Transverse colon (tissue), 4 donors: ENCODE data around the gene PDE4D. TPM values are rescaled to one million over a fixed set of nuclear protein-coding genes. Genes with fewer than 3 reads are reported as not detected.
A peak's percentile ranks its signal among the peaks of the same experiment; 100 is the strongest.

ENCODE experiments used
- DNase-seq: peaks from one replicate; pipeline ENCODE4 v3.0.0-alpha.2; 2019
- H3K27ac ChIP-seq, 4 donors: fragments of 200-600 bp; sonication (generic); 2 replicates each; pipeline ENCODE4 v1.5.1; 2016 to 2018; ENCODE audit warnings: inconsistent platforms in 4 of 4
- H3K27me3 ChIP-seq: fragments of 200-600 bp; sonication (generic); 2 replicates; pipeline ENCODE4 v1.5.1; 2017; ENCODE audit warnings: inconsistent platforms
- H3K36me3 ChIP-seq, 4 donors: fragments of 200-600 bp; sonication (generic); 2 replicates each; pipeline ENCODE4 v1.5.1; 2017 to 2019; ENCODE audit warnings: inconsistent platforms in 4 of 4
- H3K4me1 ChIP-seq, 4 donors: fragments of 200-600 bp; sonication (generic); 2 replicates each; pipeline ENCODE4 v1.5.1; 2017 to 2020; ENCODE audit warnings: inconsistent platforms in 4 of 4
- H3K4me3 ChIP-seq, 4 donors: fragments of 200-600 bp; sonication (generic); 1 replicate in 1 of 4; 2 replicates in 3 of 4; pipeline versions ENCODE4 v1.5.1 to v1.6.1; 2017 to 2019; ENCODE audit warnings: inconsistent platforms in 4 of 4
- H3K9me3 ChIP-seq, 2 donors: fragments of 200-600 bp; sonication (generic); 2 replicates each; pipeline ENCODE4 v1.5.1; 2017 to 2019; ENCODE audit warnings: inconsistent platforms in 2 of 2
- CTCF ChIP-seq, 5 experiments: fragments of 200-600 bp in 3 of 5; fragments of 450-650 bp in 2 of 5; sonication (generic) in 3 of 5; IDR thresholded peaks; 1 replicate in 2 of 5; 2 replicates in 3 of 5; pipeline ENCODE4 v1.5.1; 2016 to 2017; ENCODE audit warnings: antibody characterized with exemption in 5 of 5, inconsistent platforms in 3 of 5, mild to moderate bottlenecking in 2 of 5, moderate library complexity in 1 of 5
- EP300 ChIP-seq: sonication (generic); formaldehyde crosslinking; IDR thresholded peaks from one replicate; pipeline ENCODE4 v1.6.1; 2017; ENCODE audit warnings: antibody characterized with exemption, low read depth
- POLR2A ChIP-seq: fragments of 450-650 bp; IDR thresholded peaks from one replicate; pipeline ENCODE4 v1.6.1; 2016; ENCODE audit warnings: antibody characterized with exemption, mild to moderate bottlenecking, moderate library complexity
- POLR2AphosphoS5 ChIP-seq, 3 donors: sonication (generic); formaldehyde crosslinking; IDR thresholded peaks; one replicate each; pipeline ENCODE4 v1.6.1; 2016; ENCODE audit warnings: antibody characterized with exemption in 3 of 3
- WGBS, 2 donors: methylation state at CpG; one replicate each; pipeline ENCODE4 v1.1.5; 2018; ENCODE audit warnings: low coverage in 1 of 2; 5-methylcytosine and 5-hydroxymethylcytosine counted together
- in situ Hi-C, 4 donors: fragments of 200-750 bp; cut with MboI; loops; one replicate each; pipeline versions ENCODE4 v1.15.0 to v1.15.1; 2017; ENCODE audit warnings: low sequenced_read_pairs in 3 of 4, low pct_ligation_motif_present in 1 of 4, low pct_unique_long_range_greater_than_20kb in 1 of 4
- intact Hi-C: fragments of 100-400 bp; cut with DNase I; formaldehyde crosslinking; loops from one replicate; pipeline ENCODE4 v1.15.1; 2023; ENCODE audit warnings: low total_unique reads
- total RNA-seq, 4 donors: library from RNA; depleted of rRNA; stranded (reverse); fragments of >200 nt; gene quantifications; one replicate each; pipeline ENCODE4 v1.1.0, GENCODE V29; 2016

PDE4D gene
- total RNA-seq, 4 donors from 2014 or later, result 47.0 to 302 (median 73.6) TPM

- H3K27ac ChIP-seq, result no peak overlapping the region
- 81 to 92% methylated on average over 2 to 3 of the region's 3 CpGs for WGBS, 2 donors
- H3K9me3 ChIP-seq, result no peaks in the 10 kb centered on the region
- intact Hi-C loops (no loop called here), in situ Hi-C loops (no loop called here)
- DNase-seq, result no peak
- peaks cover 0 to 18% (median 6%) of the 10 kb centered on the region in 4 donors for H3K4me1 ChIP-seq
- H3K27me3 ChIP-seq, result no peaks in the 10 kb centered on the region
- TF ChIP-seq EP300 (no peak), POLR2A (no peak), POLR2AphosphoS5 (IDR thresholded peaks at IDR 0.05) (no peak), CTCF (IDR thresholded peaks at IDR 0.05) (no peak)
- no peaks in the 10 kb centered on the region for H3K36me3 ChIP-seq
- H3K4me3 ChIP-seq, result no peak overlapping the region
These were observed 469.0 kb downstream of the PDE4D start for GRCh38 chr5:59424515-59424914.

- H3K4me3 ChIP-seq, result no peak overlapping the region
- in situ Hi-C loops (no loop called here), intact Hi-C loops (no loop called here)
- H3K9me3 ChIP-seq, result no peaks in the 10 kb centered on the region
- no peaks in the 10 kb centered on the region for H3K36me3 ChIP-seq
- H3K27ac ChIP-seq, result no peak overlapping the region
- no peak for DNase-seq
- TF ChIP-seq EP300 (no peak), POLR2AphosphoS5 (IDR thresholded peaks at IDR 0.05) (no peak), CTCF (IDR thresholded peaks at IDR 0.05) (no peak), POLR2A (no peak)
- peaks cover 0 to 29% (median 9%) of the 10 kb centered on the region in 4 donors for H3K4me1 ChIP-seq
- no peaks in the 10 kb centered on the region for H3K27me3 ChIP-seq
These were observed 470.5 kb downstream of the PDE4D start for GRCh38 chr5:59423021-59423420.

- in situ Hi-C loops (no loop called here), intact Hi-C loops (no loop called here)
- Histone ChIP-seq H3K4me3 (no peak overlapping the region), H3K9me3 (no peaks in the 10 kb centered on the region), H3K27me3 (no peaks in the 10 kb centered on the region), H3K27ac (peak overlapping the region in 1 of 4 donors; percentile 2), H3K4me1 (peaks cover 0 to 29% (median 9%) of the 10 kb centered on the region in 4 donors), H3K36me3 (no peaks in the 10 kb centered on the region)
- no peak for DNase-seq
- WGBS, 2 donors, result 51 to 52% methylated on average over 6 of the region's 6 CpGs
- TF ChIP-seq CTCF (IDR thresholded peaks at IDR 0.05) (no peak), EP300 (no peak)
These were observed 471.3 kb downstream of the PDE4D start for GRCh38 chr5:59421986-59422941.

GRCh38 chr5:59420596-59420995 is 472.9 kb downstream of the PDE4D start:
- no peak for DNase-seq
- no peaks in the 10 kb centered on the region for H3K27me3 ChIP-seq
- in situ Hi-C loops, result no loop called here

More at GRCh38 chr5:59420596-59420995, 472.9 kb downstream of the PDE4D start:
- Histone ChIP-seq H3K4me1 (peaks cover 0 to 41% (median 19%) of the 10 kb centered on the region in 4 donors), H3K9me3 (no peaks in the 10 kb centered on the region), H3K4me3 (no peak overlapping the region), H3K36me3 (no peaks in the 10 kb centered on the region), H3K27ac (no peak overlapping the region)
- TF ChIP-seq CTCF (IDR thresholded peaks at IDR 0.05) (no peak), POLR2A (no peak), EP300 (no peak), POLR2AphosphoS5 (IDR thresholded peaks at IDR 0.05) (no peak)
- WGBS, 2 donors, result 91 to 95% methylated on average over 7 of the region's 7 CpGs
- intact Hi-C loops, result no loop called here
